Measurements from ENCODE around the gene C9.

The C9 gene

DNA sequence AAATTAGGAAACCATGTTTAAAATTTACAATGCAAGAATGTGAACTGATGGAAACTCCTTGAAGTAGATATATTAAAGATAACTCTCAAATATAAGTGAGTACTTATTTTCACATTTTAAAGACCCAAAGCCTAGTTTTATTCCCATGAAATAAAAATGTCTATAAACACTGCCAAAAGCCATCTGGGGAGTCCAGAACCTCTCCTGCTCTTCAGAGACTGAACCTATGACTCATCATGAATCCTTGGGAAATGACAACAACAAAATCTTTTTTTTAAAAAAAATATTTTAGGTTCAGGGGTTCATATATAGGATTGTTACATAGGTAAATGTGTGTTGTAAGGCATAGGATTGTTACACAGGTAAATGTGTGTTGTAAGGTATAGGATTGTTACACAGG is 111.1 kb downstream of the C9 start:
- Histone ChIP-seq H2BK15ac (ENCODE audit: low read depth, poor library complexity, severe bottlenecking) (no peak overlapping the region), H3K4me2 (ENCODE audit: low read length, poor library complexity, severe bottlenecking) (no peak overlapping the region), H3K9ac (ENCODE audit: low read length) (no peak overlapping the region), H2AFZ (ENCODE audit: low read depth, low read length) (no peak overlapping the region), H3K4ac (ENCODE audit: low read depth in 1 of 2, low read length in 2 of 2) (no peak overlapping the region), H4K91ac (ENCODE audit: low read length) (no peak overlapping the region), H3K36me3 (ENCODE audit: control insufficient read depth in 1 of 2, insufficient read depth in 2 of 2, low read depth in 1 of 2, low read length in 2 of 2) (no peaks in the 10 kb centered on the region), H3K18ac (ENCODE audit: low read depth in 1 of 2, low read length in 2 of 2) (no peak overlapping the region), H3K9me3 (ENCODE audit: control insufficient read depth, low read length) (no peaks in the 10 kb centered on the region), H3K14ac (ENCODE audit: low read length in 2 of 2) (no peak overlapping the region), H3K27ac (ENCODE audit: low read length, poor library complexity, severe bottlenecking) (no peak overlapping the region), H3K23ac (ENCODE audit: low read length in 2 of 2) (no peak overlapping the region), H3K4me1 (ENCODE audit: control insufficient read depth, insufficient read depth, low read depth, low read length) (no peaks in the 10 kb centered on the region), H2BK120ac (ENCODE audit: low read depth, low read length) (no peak overlapping the region), H4K8ac (ENCODE audit: low read length) (no peak overlapping the region), H2BK5ac (ENCODE audit: low read depth, low read length, poor library complexity, severe bottlenecking) (no peak overlapping the region), H2BK12ac (ENCODE audit: low read length in 2 of 2) (no peak overlapping the region), H3K4me3 (ENCODE audit: insufficient read depth in 1 of 2, low read depth in 1 of 2, low read length in 2 of 2) (no peak overlapping the region), H2AK5ac (ENCODE audit: low read length, severe bottlenecking) (no peak overlapping the region), H3K79me1 (replicated peaks; ENCODE audit: low read length, poor library complexity, severe bottlenecking) (no peaks in the 10 kb centered on the region), H3K27me3 (ENCODE audit: control insufficient read depth in 1 of 2, insufficient read depth in 1 of 2, low read length in 2 of 2) (no peaks in the 10 kb centered on the region)
- no peak for DNase-seq

DNA sequence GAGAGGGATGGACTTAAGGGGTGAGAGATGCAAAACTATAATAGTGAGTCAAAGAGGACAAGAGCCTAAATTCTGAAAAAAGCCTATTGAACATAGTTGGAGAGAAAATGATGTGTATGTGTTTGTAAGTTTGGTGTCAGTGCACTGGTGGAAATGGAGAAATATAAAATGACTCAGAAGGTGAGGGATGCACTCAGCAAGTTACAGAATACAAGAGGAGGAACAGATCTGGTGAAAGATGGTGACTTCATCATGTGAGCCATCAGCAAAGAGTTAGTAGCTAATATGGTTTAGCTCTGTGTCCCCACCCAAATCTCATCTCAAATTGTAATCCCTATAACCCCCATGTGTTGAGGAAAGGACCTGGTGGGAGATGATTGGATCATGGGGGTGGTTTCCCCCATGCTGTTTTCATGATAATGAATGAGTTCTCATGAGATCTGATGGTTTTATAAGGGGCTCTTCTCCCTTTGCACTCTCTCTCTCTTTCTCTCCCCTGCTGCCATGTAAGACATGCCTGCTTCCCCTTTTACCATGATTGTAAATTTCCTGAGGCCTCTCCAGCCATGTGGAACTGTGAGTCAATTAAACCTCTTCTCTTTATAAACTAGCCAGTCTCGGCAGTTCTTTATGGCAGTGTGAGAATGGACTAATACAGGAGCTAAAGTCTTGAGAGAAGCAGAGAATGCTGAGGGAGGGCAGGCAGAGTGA is 114.6 kb downstream of the C9 start:
- no peak overlapping the region for H2BK15ac ChIP-seq (ENCODE audit: low read depth, poor library complexity, severe bottlenecking)
- H3K4me2 ChIP-seq (ENCODE audit: low read length, poor library complexity, severe bottlenecking), result no peak overlapping the region
- H2BK120ac ChIP-seq (ENCODE audit: low read depth, low read length), result no peak overlapping the region
- no peaks in the 10 kb centered on the region for H3K36me3 ChIP-seq (ENCODE audit: control insufficient read depth in 1 of 2, insufficient read depth in 2 of 2, low read depth in 1 of 2, low read length in 2 of 2)
- no peak overlapping the region for H4K91ac ChIP-seq (ENCODE audit: low read length)
- no peak overlapping the region for H2BK12ac ChIP-seq (ENCODE audit: low read length in 2 of 2)
- H2BK5ac ChIP-seq (ENCODE audit: low read depth, low read length, poor library complexity, severe bottlenecking), result no peak overlapping the region
- no peaks in the 10 kb centered on the region for H3K4me1 ChIP-seq (ENCODE audit: control insufficient read depth, insufficient read depth, low read depth, low read length)
- 32% methylated on average over 1 of the region's 1 CpG for whole genome bisulfite sequencing
- no peak overlapping the region for H3K4me3 ChIP-seq (ENCODE audit: insufficient read depth in 1 of 2, low read depth in 1 of 2, low read length in 2 of 2)
- H3K14ac ChIP-seq (ENCODE audit: low read length in 2 of 2), result no peak overlapping the region
- H3K4ac ChIP-seq (ENCODE audit: low read depth in 1 of 2, low read length in 2 of 2), result no peak overlapping the region
- no peak overlapping the region for H3K23ac ChIP-seq (ENCODE audit: low read length in 2 of 2)
- no peak overlapping the region for H3K18ac ChIP-seq (ENCODE audit: low read depth in 1 of 2, low read length in 2 of 2)
- no peaks in the 10 kb centered on the region for H3K79me1 ChIP-seq (replicated peaks; ENCODE audit: low read length, poor library complexity, severe bottlenecking)
- H2AK5ac ChIP-seq (ENCODE audit: low read length, severe bottlenecking), result no peak overlapping the region
- no peaks in the 10 kb centered on the region for H3K27me3 ChIP-seq (ENCODE audit: control insufficient read depth in 1 of 2, insufficient read depth in 1 of 2, low read length in 2 of 2)
- no peak for DNase-seq
- no peak overlapping the region for H3K9ac ChIP-seq (ENCODE audit: low read length)
- no peaks in the 10 kb centered on the region for H3K9me3 ChIP-seq (ENCODE audit: control insufficient read depth, low read length)
- H4K8ac ChIP-seq (ENCODE audit: low read length), result no peak overlapping the region
- no peak overlapping the region for H3K27ac ChIP-seq (ENCODE audit: low read length, poor library complexity, severe bottlenecking)
- no peak overlapping the region for H2AFZ ChIP-seq (ENCODE audit: low read depth, low read length)

DNA sequence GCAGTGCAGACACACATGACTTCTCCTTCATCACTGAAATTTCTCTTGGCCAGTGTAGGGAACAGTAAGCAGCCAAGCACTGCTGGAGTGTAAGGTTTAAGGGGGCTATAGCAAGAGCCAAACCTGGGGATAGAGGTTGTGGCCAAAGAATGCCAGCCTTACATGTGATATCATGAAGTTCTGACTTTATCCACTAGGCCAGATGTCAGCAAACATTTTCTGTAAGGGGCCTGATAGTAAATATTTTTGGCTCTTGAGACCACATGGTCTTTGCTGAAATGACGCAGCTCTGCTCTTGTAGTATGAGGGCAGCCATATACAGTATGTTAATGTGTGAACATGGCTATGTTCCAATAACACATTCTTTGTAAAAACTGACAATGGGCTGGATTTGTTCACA is 115.2 kb downstream of the C9 start:
- Histone ChIP-seq H3K23ac (ENCODE audit: low read length in 2 of 2) (no peak overlapping the region), H3K79me1 (replicated peaks; ENCODE audit: low read length, poor library complexity, severe bottlenecking) (no peaks in the 10 kb centered on the region), H2BK12ac (ENCODE audit: low read length in 2 of 2) (no peak overlapping the region), H4K91ac (ENCODE audit: low read length) (no peak overlapping the region), H3K4me3 (ENCODE audit: insufficient read depth in 1 of 2, low read depth in 1 of 2, low read length in 2 of 2) (no peak overlapping the region), H3K4me1 (ENCODE audit: control insufficient read depth, insufficient read depth, low read depth, low read length) (no peaks in the 10 kb centered on the region), H3K36me3 (ENCODE audit: control insufficient read depth in 1 of 2, insufficient read depth in 2 of 2, low read depth in 1 of 2, low read length in 2 of 2) (no peaks in the 10 kb centered on the region), H2BK5ac (ENCODE audit: low read depth, low read length, poor library complexity, severe bottlenecking) (no peak overlapping the region), H3K27me3 (ENCODE audit: control insufficient read depth in 1 of 2, insufficient read depth in 1 of 2, low read length in 2 of 2) (no peaks in the 10 kb centered on the region), H2BK120ac (ENCODE audit: low read depth, low read length) (no peak overlapping the region), H2AFZ (ENCODE audit: low read depth, low read length) (no peak overlapping the region), H3K27ac (ENCODE audit: low read length, poor library complexity, severe bottlenecking) (no peak overlapping the region), H3K14ac (ENCODE audit: low read length in 2 of 2) (no peak overlapping the region), H3K4ac (ENCODE audit: low read depth in 1 of 2, low read length in 2 of 2) (no peak overlapping the region), H2BK15ac (ENCODE audit: low read depth, poor library complexity, severe bottlenecking) (no peak overlapping the region), H3K9me3 (ENCODE audit: control insufficient read depth, low read length) (no peaks in the 10 kb centered on the region), H4K8ac (ENCODE audit: low read length) (no peak overlapping the region), H3K4me2 (ENCODE audit: low read length, poor library complexity, severe bottlenecking) (no peak overlapping the region), H3K18ac (ENCODE audit: low read depth in 1 of 2, low read length in 2 of 2) (no peak overlapping the region), H3K9ac (ENCODE audit: low read length) (no peak overlapping the region), H2AK5ac (ENCODE audit: low read length, severe bottlenecking) (no peak overlapping the region)
- 93% methylated on average over 1 of the region's 1 CpG for WGBS
- DNase-seq, result no peak

DNA sequence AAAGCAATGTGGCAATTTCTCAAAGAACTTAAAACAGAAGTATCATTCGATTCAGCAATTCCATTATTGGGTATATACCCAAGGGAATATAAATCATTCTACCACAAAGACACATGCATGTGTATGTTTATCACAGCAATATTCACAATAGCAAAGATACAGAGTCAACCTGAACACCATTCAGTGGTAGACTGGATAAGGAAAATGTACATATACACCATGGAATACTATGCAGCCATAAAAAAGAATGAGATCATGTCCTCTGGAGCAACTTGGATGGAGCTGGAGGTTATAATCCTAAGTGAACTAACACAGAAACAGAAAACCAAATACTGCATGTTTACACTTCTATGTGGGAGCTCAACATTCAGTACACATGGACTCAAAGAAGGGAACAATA is 123.5 kb downstream of the C9 start:
- no peak for DNase-seq
- H2AK5ac ChIP-seq (ENCODE audit: low read length, severe bottlenecking), result no peak overlapping the region
- no peak overlapping the region for H2BK5ac ChIP-seq (ENCODE audit: low read depth, low read length, poor library complexity, severe bottlenecking)
- no peak overlapping the region for H2BK12ac ChIP-seq (ENCODE audit: low read length in 2 of 2)
- H3K4me1 ChIP-seq (ENCODE audit: control insufficient read depth, insufficient read depth, low read depth, low read length), result no peaks in the 10 kb centered on the region
- H3K14ac ChIP-seq (ENCODE audit: low read length in 2 of 2), result no peak overlapping the region
- no peak overlapping the region for H3K27ac ChIP-seq (ENCODE audit: low read length, poor library complexity, severe bottlenecking)
- no peaks in the 10 kb centered on the region for H3K9me3 ChIP-seq (ENCODE audit: control insufficient read depth, low read length)
- no peak overlapping the region for H4K8ac ChIP-seq (ENCODE audit: low read length)
- H3K23ac ChIP-seq (ENCODE audit: low read length in 2 of 2), result no peak overlapping the region
- no peak overlapping the region for H2AFZ ChIP-seq (ENCODE audit: low read depth, low read length)
- H3K4ac ChIP-seq (ENCODE audit: low read depth in 1 of 2, low read length in 2 of 2), result no peak overlapping the region
- H3K4me2 ChIP-seq (ENCODE audit: low read length, poor library complexity, severe bottlenecking), result no peak overlapping the region
- H3K79me1 ChIP-seq (replicated peaks; ENCODE audit: low read length, poor library complexity, severe bottlenecking), result no peaks in the 10 kb centered on the region
- H3K27me3 ChIP-seq (ENCODE audit: control insufficient read depth in 1 of 2, insufficient read depth in 1 of 2, low read length in 2 of 2), result no peaks in the 10 kb centered on the region
- no peak overlapping the region for H3K4me3 ChIP-seq (ENCODE audit: insufficient read depth in 1 of 2, low read depth in 1 of 2, low read length in 2 of 2)
- H4K91ac ChIP-seq (ENCODE audit: low read length), result no peak overlapping the region
- no peak overlapping the region for H3K9ac ChIP-seq (ENCODE audit: low read length)
- H2BK15ac ChIP-seq (ENCODE audit: low read depth, poor library complexity, severe bottlenecking), result no peak overlapping the region
- no peak overlapping the region for H2BK120ac ChIP-seq (ENCODE audit: low read depth, low read length)
- no peaks in the 10 kb centered on the region for H3K36me3 ChIP-seq (ENCODE audit: control insufficient read depth in 1 of 2, insufficient read depth in 2 of 2, low read depth in 1 of 2, low read length in 2 of 2)
- 50% methylated on average over 1 of the region's 1 CpG for WGBS
- H3K18ac ChIP-seq (ENCODE audit: low read depth in 1 of 2, low read length in 2 of 2), result no peak overlapping the region

Measured in mesenchymal stem cell (in vitro differentiated cells and primary cell).